ENCODE data around the gene SAP30. TPM values are rescaled to one million over a fixed set of nuclear protein-coding genes. Genes with fewer than 3 reads are reported as not detected.

The SAP30 gene
- total and polyA plus RNA-seq, 2 experiments from 2014 or later: 16.5 to 28.2 TPM

DNA sequence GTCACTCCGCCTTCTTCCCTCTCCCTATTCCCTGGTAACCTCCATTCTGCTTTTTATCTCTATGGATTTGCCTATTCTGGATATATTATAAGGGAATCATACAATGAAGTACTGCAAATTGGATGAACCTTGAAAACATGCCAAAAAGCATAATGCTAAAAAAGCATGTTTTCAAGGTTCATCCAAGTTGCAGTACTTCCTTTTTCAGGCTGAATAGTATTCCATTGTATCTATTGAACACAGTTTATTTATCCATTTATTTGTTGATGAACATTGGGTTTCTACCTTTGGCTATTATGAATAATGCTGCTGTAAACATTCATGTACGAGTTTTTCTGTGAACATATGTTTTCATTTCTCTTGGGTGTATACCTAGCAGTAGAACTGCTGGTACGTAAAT, 9.2 kb downstream of the SAP30 start:
- 97% methylated on average over 3 of the region's 3 CpGs for WGBS (ENCODE audit: low lambda C conversion rate, missing lambda C conversion rate)

DNA sequence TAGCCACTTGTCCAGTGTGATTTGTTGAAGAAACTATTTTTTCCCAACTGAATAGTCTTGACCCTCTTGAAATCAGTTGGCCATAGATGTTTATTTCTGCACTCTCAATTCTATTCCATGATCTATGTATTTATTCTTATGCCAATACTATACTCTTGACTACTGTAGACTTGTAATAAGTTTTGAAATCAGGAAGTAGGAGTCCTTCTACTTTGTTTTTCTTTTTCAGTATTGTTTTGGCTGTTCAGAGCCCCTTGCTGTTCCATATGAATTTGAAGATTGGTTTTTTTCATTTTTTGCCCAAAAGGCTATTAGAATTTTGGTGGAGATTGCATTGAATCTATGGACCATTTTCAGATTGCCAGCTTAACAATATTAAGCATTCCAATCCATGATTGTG, 10.2 kb downstream of the SAP30 start:
- H3K36me3 ChIP-seq (replicated peaks; ENCODE audit: insufficient read depth, low read depth): no peaks in the 10 kb centered on the region
- H3K9me2 ChIP-seq (replicated peaks; ENCODE audit: insufficient read depth): no peaks in the 10 kb centered on the region
- no peaks in the 10 kb centered on the region for H3K4me1 ChIP-seq (ENCODE audit: insufficient read depth)
- H4K20me1 ChIP-seq (ENCODE audit: insufficient read depth, poor library complexity, severe bottlenecking): no peaks in the 10 kb centered on the region
- no peak overlapping the region for H3K4me3 ChIP-seq
- TF ChIP-seq, protein P1, sequence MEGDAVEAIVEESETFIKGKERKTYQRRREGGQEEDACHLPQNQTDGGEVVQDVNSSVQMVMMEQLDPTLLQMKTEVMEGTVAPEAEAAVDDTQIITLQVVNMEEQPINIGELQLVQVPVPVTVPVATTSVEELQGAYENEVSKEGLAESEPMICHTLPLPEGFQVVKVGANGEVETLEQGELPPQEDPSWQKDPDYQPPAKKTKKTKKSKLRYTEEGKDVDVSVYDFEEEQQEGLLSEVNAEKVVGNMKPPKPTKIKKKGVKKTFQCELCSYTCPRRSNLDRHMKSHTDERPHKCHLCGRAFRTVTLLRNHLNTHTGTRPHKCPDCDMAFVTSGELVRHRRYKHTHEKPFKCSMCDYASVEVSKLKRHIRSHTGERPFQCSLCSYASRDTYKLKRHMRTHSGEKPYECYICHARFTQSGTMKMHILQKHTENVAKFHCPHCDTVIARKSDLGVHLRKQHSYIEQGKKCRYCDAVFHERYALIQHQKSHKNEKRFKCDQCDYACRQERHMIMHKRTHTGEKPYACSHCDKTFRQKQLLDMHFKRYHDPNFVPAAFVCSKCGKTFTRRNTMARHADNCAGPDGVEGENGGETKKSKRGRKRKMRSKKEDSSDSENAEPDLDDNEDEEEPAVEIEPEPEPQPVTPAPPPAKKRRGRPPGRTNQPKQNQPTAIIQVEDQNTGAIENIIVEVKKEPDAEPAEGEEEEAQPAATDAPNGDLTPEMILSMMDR (IDR thresholded peaks at IDR 0.05; ENCODE audit: poor library complexity): no peak
- TF ChIP-seq EZH2phosphoT487 (IDR thresholded peaks at IDR 0.05; ENCODE audit: low read depth, severe bottlenecking, unreplicated experiment): no peak
- no peak for TF ChIP-seq EZH2 (IDR thresholded peaks at IDR 0.05; ENCODE audit: borderline replicate concordance)
- no peak overlapping the region for H3K27ac ChIP-seq
- DNase-seq (ENCODE audit: low spot score): no peak
- no peaks in the 10 kb centered on the region for H3K27me3 ChIP-seq
- peaks cover 5% of the 10 kb centered on the region for H3K79me2 ChIP-seq
- H3K4me2 ChIP-seq: no peak overlapping the region
- H3K9me3 ChIP-seq (ENCODE audit: low read depth): no peaks in the 10 kb centered on the region
- no peak overlapping the region for H2AFZ ChIP-seq

More for the DNA sequence above, 9.2 kb downstream of the SAP30 start:
- Histone ChIP-seq H3K4me1 (ENCODE audit: insufficient read depth) (no peaks in the 10 kb centered on the region), H3K36me3 (replicated peaks; ENCODE audit: insufficient read depth, low read depth) (no peaks in the 10 kb centered on the region), H3K9me3 (ENCODE audit: low read depth) (no peaks in the 10 kb centered on the region), H3K27me3 (no peaks in the 10 kb centered on the region), H3K4me3 (no peak overlapping the region), H3K79me2 (peaks cover 16% of the 10 kb centered on the region), H2AFZ (no peak overlapping the region), H3K27ac (no peak overlapping the region), H4K20me1 (ENCODE audit: insufficient read depth, poor library complexity, severe bottlenecking) (no peaks in the 10 kb centered on the region), H3K4me2 (no peak overlapping the region), H3K9me2 (replicated peaks; ENCODE audit: insufficient read depth) (no peaks in the 10 kb centered on the region)
- DNase-seq (ENCODE audit: low spot score): no peak
- no peak for TF ChIP-seq EZH2 (IDR thresholded peaks at IDR 0.05; ENCODE audit: borderline replicate concordance)
- TF ChIP-seq, protein P1 (IDR thresholded peaks at IDR 0.05; ENCODE audit: poor library complexity): no peak
- TF ChIP-seq EZH2phosphoT487 (IDR thresholded peaks at IDR 0.05; ENCODE audit: low read depth, severe bottlenecking, unreplicated experiment): no peak

DNA sequence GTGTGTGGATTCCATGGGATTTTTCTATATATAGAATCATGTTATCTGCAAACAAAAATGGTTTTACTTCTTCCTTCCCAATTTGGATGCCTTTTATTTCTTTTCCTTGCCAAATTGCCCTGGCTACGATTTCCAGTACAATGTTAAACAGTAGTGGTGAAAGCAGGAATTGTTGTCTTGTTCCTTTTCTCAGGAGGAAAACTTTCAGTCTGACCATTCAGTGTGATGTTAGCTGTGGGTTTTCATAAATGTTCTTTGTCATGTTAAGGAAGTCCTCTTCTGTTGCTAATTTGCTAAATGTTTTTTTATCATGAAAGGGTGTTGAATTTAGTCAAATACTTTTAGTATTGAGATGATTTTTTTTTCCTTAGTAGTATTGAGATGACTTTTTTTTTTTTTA, 10.9 kb downstream of the SAP30 start:
- WGBS (ENCODE audit: low lambda C conversion rate, missing lambda C conversion rate): 72% methylated on average over 1 of the region's 1 CpG
- no peaks in the 10 kb centered on the region for H4K20me1 ChIP-seq (ENCODE audit: insufficient read depth, poor library complexity, severe bottlenecking)
- TF ChIP-seq, protein P1 (IDR thresholded peaks at IDR 0.05; ENCODE audit: poor library complexity): no peak
- TF ChIP-seq EZH2 (IDR thresholded peaks at IDR 0.05; ENCODE audit: borderline replicate concordance) (no peak), EZH2phosphoT487 (IDR thresholded peaks at IDR 0.05; ENCODE audit: low read depth, severe bottlenecking, unreplicated experiment) (no peak)
- no peaks in the 10 kb centered on the region for H3K4me1 ChIP-seq (ENCODE audit: insufficient read depth)
- no peaks in the 10 kb centered on the region for H3K79me2 ChIP-seq
- H3K4me3 ChIP-seq: no peak overlapping the region
- H3K36me3 ChIP-seq (replicated peaks; ENCODE audit: insufficient read depth, low read depth): no peaks in the 10 kb centered on the region
- no peak overlapping the region for H3K4me2 ChIP-seq
- no peak overlapping the region for H2AFZ ChIP-seq
- no peak for DNase-seq (ENCODE audit: low spot score)
- no peak overlapping the region for H3K27ac ChIP-seq
- no peaks in the 10 kb centered on the region for H3K27me3 ChIP-seq
- H3K9me2 ChIP-seq (replicated peaks; ENCODE audit: insufficient read depth): no peaks in the 10 kb centered on the region
- no peaks in the 10 kb centered on the region for H3K9me3 ChIP-seq (ENCODE audit: low read depth)

DNA sequence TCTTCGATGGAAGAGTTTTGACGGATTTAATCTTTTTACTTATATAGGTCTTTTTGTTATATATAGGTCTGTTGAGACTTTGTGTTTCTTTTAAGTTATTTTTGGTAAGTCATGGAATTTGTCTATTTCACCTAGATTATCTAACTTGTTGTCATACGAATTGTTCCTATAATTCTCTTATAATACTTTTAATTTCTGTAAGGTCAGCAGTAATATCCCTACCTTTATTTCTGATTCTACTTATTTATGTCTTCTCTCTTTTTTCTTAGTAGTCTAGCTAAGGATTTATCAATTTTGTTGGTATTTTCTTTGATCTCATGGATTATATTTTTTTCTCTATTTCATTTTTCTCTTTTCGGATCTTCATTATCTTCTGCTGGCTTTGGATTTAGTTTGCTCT, 11.6 kb downstream of the SAP30 start:
- no peaks in the 10 kb centered on the region for H3K79me2 ChIP-seq
- no peaks in the 10 kb centered on the region for H3K36me3 ChIP-seq (replicated peaks; ENCODE audit: insufficient read depth, low read depth)
- no peaks in the 10 kb centered on the region for H3K9me3 ChIP-seq (ENCODE audit: low read depth)
- no peak overlapping the region for H3K4me3 ChIP-seq
- H4K20me1 ChIP-seq (ENCODE audit: insufficient read depth, poor library complexity, severe bottlenecking): no peaks in the 10 kb centered on the region
- H2AFZ ChIP-seq: no peak overlapping the region
- H3K9me2 ChIP-seq (replicated peaks; ENCODE audit: insufficient read depth): no peaks in the 10 kb centered on the region
- DNase-seq (ENCODE audit: low spot score): no peak
- H3K4me1 ChIP-seq (ENCODE audit: insufficient read depth): no peaks in the 10 kb centered on the region
- H3K27me3 ChIP-seq: no peaks in the 10 kb centered on the region
- 95% methylated on average over 4 of the region's 4 CpGs for WGBS (ENCODE audit: low lambda C conversion rate, missing lambda C conversion rate)
- no peak for TF ChIP-seq EZH2phosphoT487 (IDR thresholded peaks at IDR 0.05; ENCODE audit: low read depth, severe bottlenecking, unreplicated experiment)
- TF ChIP-seq, protein P1 (IDR thresholded peaks at IDR 0.05; ENCODE audit: poor library complexity): no peak
- no peak for TF ChIP-seq EZH2 (IDR thresholded peaks at IDR 0.05; ENCODE audit: borderline replicate concordance)
- no peak overlapping the region for H3K27ac ChIP-seq
- H3K4me2 ChIP-seq: no peak overlapping the region
